ENCODE results near the gene SVBP. TPM values are rescaled to one million over a fixed set of nuclear protein-coding genes. Genes with fewer than 3 reads are reported as not detected.

Gene SVBP
- total RNA-seq, 2 donors from 2014 or later: 10.2 to 20.9 TPM

GRCh38 chr1:42832641-42833240 lies 15.5 kb upstream of the SVBP start:
- no peaks in the 10 kb centered on the region for H3K36me3 ChIP-seq
- H3K9me3 ChIP-seq: no peaks in the 10 kb centered on the region
- no peak for DNase-seq (ENCODE audit: low spot score)
- H3K4me3 ChIP-seq: no peak overlapping the region
- H3K27me3 ChIP-seq (replicated peaks; ENCODE audit: insufficient read depth): no peaks in the 10 kb centered on the region
- no peak for TF ChIP-seq CTCF (IDR thresholded peaks at IDR 0.05)
- no peaks in the 10 kb centered on the region for H3K4me1 ChIP-seq (ENCODE audit: control insufficient read depth in 1 of 2, low read depth in 2 of 2)
- ATAC-seq (ENCODE audit: insufficient number of reproducible peaks, low FRiP score, low read depth): no peak
- H3K27ac ChIP-seq: no peak overlapping the region

GRCh38 chr1:42831273-42831672 lies 14.1 kb upstream of the SVBP start:
- DNase-seq (ENCODE audit: low spot score): no peak
- no peaks in the 10 kb centered on the region for H3K27me3 ChIP-seq (replicated peaks; ENCODE audit: insufficient read depth)
- no peaks in the 10 kb centered on the region for H3K36me3 ChIP-seq
- H3K4me3 ChIP-seq: no peak overlapping the region
- ATAC-seq (ENCODE audit: insufficient number of reproducible peaks, low FRiP score, low read depth): no peak
- no peak for TF ChIP-seq CTCF (IDR thresholded peaks at IDR 0.05)
- H3K27ac ChIP-seq: no peak overlapping the region
- no peaks in the 10 kb centered on the region for H3K4me1 ChIP-seq (ENCODE audit: control insufficient read depth in 1 of 2, low read depth in 2 of 2)
- H3K9me3 ChIP-seq: no peaks in the 10 kb centered on the region

GRCh38 chr1:42830631-42831030 lies 13.4 kb upstream of the SVBP start:
- Histone ChIP-seq H3K4me3 (no peak overlapping the region), H3K36me3 (no peaks in the 10 kb centered on the region), H3K27ac (no peak overlapping the region), H3K27me3 (replicated peaks; ENCODE audit: insufficient read depth) (no peaks in the 10 kb centered on the region), H3K9me3 (no peaks in the 10 kb centered on the region), H3K4me1 (ENCODE audit: control insufficient read depth in 1 of 2, low read depth in 2 of 2) (no peaks in the 10 kb centered on the region)
- ATAC-seq (ENCODE audit: insufficient number of reproducible peaks, low FRiP score, low read depth) (no peak), DNase-seq (ENCODE audit: low spot score) (no peak)
- no peak for TF ChIP-seq CTCF (IDR thresholded peaks at IDR 0.05)

GRCh38 chr1:42825036-42825851 lies 8.0 kb upstream of the SVBP start:
- no peak for ATAC-seq (ENCODE audit: insufficient number of reproducible peaks, low FRiP score, low read depth)
- TF ChIP-seq CTCF (IDR thresholded peaks at IDR 0.05): no peak
- H3K4me3 ChIP-seq: no peak overlapping the region
- DNase-seq (ENCODE audit: low spot score): no peak
- H3K36me3 ChIP-seq: no peaks in the 10 kb centered on the region
- no peaks in the 10 kb centered on the region for H3K4me1 ChIP-seq (ENCODE audit: control insufficient read depth in 1 of 2, low read depth in 2 of 2)
- no peaks in the 10 kb centered on the region for H3K9me3 ChIP-seq
- H3K27ac ChIP-seq: no peak overlapping the region
- H3K27me3 ChIP-seq (replicated peaks; ENCODE audit: insufficient read depth): no peaks in the 10 kb centered on the region

GRCh38 chr1:42824481-42825035 lies 7.4 kb upstream of the SVBP start:
- ATAC-seq (ENCODE audit: insufficient number of reproducible peaks, low FRiP score, low read depth) (no peak), DNase-seq (ENCODE audit: low spot score) (no peak)
- H3K27ac ChIP-seq: no peak overlapping the region
- H3K27me3 ChIP-seq (replicated peaks; ENCODE audit: insufficient read depth): no peaks in the 10 kb centered on the region
- no peaks in the 10 kb centered on the region for H3K9me3 ChIP-seq
- TF ChIP-seq CTCF (IDR thresholded peaks at IDR 0.05): no peak
- no peak overlapping the region for H3K4me3 ChIP-seq
- no peaks in the 10 kb centered on the region for H3K36me3 ChIP-seq
- no peaks in the 10 kb centered on the region for H3K4me1 ChIP-seq (ENCODE audit: control insufficient read depth in 1 of 2, low read depth in 2 of 2)

All from thoracic aorta (tissue), 2 donors.